Measurements from ENCODE around the gene ACAN. TPM values are rescaled to one million over a fixed set of nuclear protein-coding genes. Genes with fewer than 3 reads are reported as not detected.

The ACAN gene
- total and polyA plus RNA-seq, 4 donors: 12.9 to 312 (median 34.7) TPM

- no peaks in the 10 kb centered on the region for H3K9me3 ChIP-seq (ENCODE audit: control insufficient read depth, low read length)
- WGBS, 2 donors: 74 to 89% methylated on average over 7 of the region's 7 CpGs
- H3K4me3 ChIP-seq (ENCODE audit: low read length in 2 of 2): no peak overlapping the region
- ATAC-seq (ENCODE audit: low FRiP score): no peak
- peaks cover 0 to 2% of the 10 kb centered on the region in 2 donors for H3K36me3 ChIP-seq (ENCODE audit: control insufficient read depth in 1 of 2, insufficient read depth in 2 of 2, low read length in 1 of 2)
- no peak overlapping the region for H3K27ac ChIP-seq (ENCODE audit: low read depth in 1 of 2, low read length in 2 of 2)
- H3K4me1 ChIP-seq (ENCODE audit: control insufficient read depth in 1 of 2, insufficient read depth in 2 of 2, low read length in 2 of 2): no peaks in the 10 kb centered on the region
- intact Hi-C loops (cut with DNase I): no loop called here
- DNase-seq: no peak
- no peaks in the 10 kb centered on the region for H3K27me3 ChIP-seq (ENCODE audit: control insufficient read depth in 1 of 2, insufficient read depth in 2 of 2, low read length in 1 of 2)
Measured at GRCh38 chr15:88859550-88859949, 56.3 kb downstream of the ACAN start.

GRCh38 chr15:88860212-88860611 is 57.0 kb downstream of the ACAN start:
- no peaks in the 10 kb centered on the region for H3K9me3 ChIP-seq (ENCODE audit: control insufficient read depth, low read length)
- H3K36me3 ChIP-seq (ENCODE audit: control insufficient read depth in 1 of 2, insufficient read depth in 2 of 2, low read length in 1 of 2): peaks cover 0 to 2% of the 10 kb centered on the region in 2 donors
- H3K27ac ChIP-seq (ENCODE audit: low read depth in 1 of 2, low read length in 2 of 2): no peak overlapping the region
- H3K4me1 ChIP-seq (ENCODE audit: control insufficient read depth in 1 of 2, insufficient read depth in 2 of 2, low read length in 2 of 2): no peaks in the 10 kb centered on the region
- whole genome bisulfite sequencing, 2 donors: 89 to 93% methylated on average over 7 of the region's 7 CpGs
- no peak overlapping the region for H3K4me3 ChIP-seq (ENCODE audit: low read length in 2 of 2)
- intact Hi-C loops (cut with DNase I): no loop called here
- no peaks in the 10 kb centered on the region for H3K27me3 ChIP-seq (ENCODE audit: control insufficient read depth in 1 of 2, insufficient read depth in 2 of 2, low read length in 1 of 2)
- DNase-seq: no peak
- ATAC-seq (ENCODE audit: low FRiP score): no peak

- no peaks in the 10 kb centered on the region for H3K9me3 ChIP-seq (ENCODE audit: control insufficient read depth, low read length)
- intact Hi-C loops (cut with DNase I): no loop called here
- no peak overlapping the region for H3K27ac ChIP-seq (ENCODE audit: low read depth in 1 of 2, low read length in 2 of 2)
- DNase-seq (no peak), ATAC-seq (ENCODE audit: low FRiP score) (no peak)
- no peaks in the 10 kb centered on the region for H3K27me3 ChIP-seq (ENCODE audit: control insufficient read depth in 1 of 2, insufficient read depth in 2 of 2, low read length in 1 of 2)
- 43 to 53% methylated on average over 1 of the region's 1 CpG for WGBS, 2 donors
- H3K4me3 ChIP-seq (ENCODE audit: low read length in 2 of 2): no peak overlapping the region
- peaks cover 0 to 2% of the 10 kb centered on the region in 2 donors for H3K36me3 ChIP-seq (ENCODE audit: control insufficient read depth in 1 of 2, insufficient read depth in 2 of 2, low read length in 1 of 2)
- no peaks in the 10 kb centered on the region for H3K4me1 ChIP-seq (ENCODE audit: control insufficient read depth in 1 of 2, insufficient read depth in 2 of 2, low read length in 2 of 2)
Measured at GRCh38 chr15:88863412-88863811, 60.2 kb downstream of the ACAN start.

GRCh38 chr15:88864861-88865497 is 61.7 kb downstream of the ACAN start:
- no peaks in the 10 kb centered on the region for H3K4me1 ChIP-seq (ENCODE audit: control insufficient read depth in 1 of 2, insufficient read depth in 2 of 2, low read length in 2 of 2)
- 77 to 80% methylated on average over 4 of the region's 4 CpGs for WGBS, 2 donors
- no peak for ATAC-seq (ENCODE audit: low FRiP score)
- intact Hi-C loops (cut with DNase I): no loop called here
- no peak for DNase-seq
- H3K4me3 ChIP-seq (ENCODE audit: low read length in 2 of 2): no peak overlapping the region
- no peak overlapping the region for H3K27ac ChIP-seq (ENCODE audit: low read depth in 1 of 2, low read length in 2 of 2)
- H3K27me3 ChIP-seq (ENCODE audit: control insufficient read depth in 1 of 2, insufficient read depth in 2 of 2, low read length in 1 of 2): no peaks in the 10 kb centered on the region
- H3K9me3 ChIP-seq (ENCODE audit: control insufficient read depth, low read length): no peaks in the 10 kb centered on the region
- peaks cover 0 to 2% of the 10 kb centered on the region in 2 donors for H3K36me3 ChIP-seq (ENCODE audit: control insufficient read depth in 1 of 2, insufficient read depth in 2 of 2, low read length in 1 of 2)

GRCh38 chr15:88865498-88866099 is 62.4 kb downstream of the ACAN start:
- intact Hi-C loops (cut with DNase I): no loop called here
- H3K9me3 ChIP-seq (ENCODE audit: control insufficient read depth, low read length): no peaks in the 10 kb centered on the region
- no peaks in the 10 kb centered on the region for H3K36me3 ChIP-seq (ENCODE audit: control insufficient read depth in 1 of 2, insufficient read depth in 2 of 2, low read length in 1 of 2)
- H3K27me3 ChIP-seq (ENCODE audit: control insufficient read depth in 1 of 2, insufficient read depth in 2 of 2, low read length in 1 of 2): no peaks in the 10 kb centered on the region
- no peaks in the 10 kb centered on the region for H3K4me1 ChIP-seq (ENCODE audit: control insufficient read depth in 1 of 2, insufficient read depth in 2 of 2, low read length in 2 of 2)
- no peak overlapping the region for H3K27ac ChIP-seq (ENCODE audit: low read depth in 1 of 2, low read length in 2 of 2)
- 83 to 89% methylated on average over 6 of the region's 6 CpGs for WGBS, 2 donors
- no peak overlapping the region for H3K4me3 ChIP-seq (ENCODE audit: low read length in 2 of 2)
- ATAC-seq (ENCODE audit: low FRiP score) (no peak), DNase-seq (no peak)

- H3K36me3 ChIP-seq (ENCODE audit: control insufficient read depth in 1 of 2, insufficient read depth in 2 of 2, low read length in 1 of 2): no peaks in the 10 kb centered on the region
- H3K9me3 ChIP-seq (ENCODE audit: control insufficient read depth, low read length): no peaks in the 10 kb centered on the region
- H3K4me1 ChIP-seq (ENCODE audit: control insufficient read depth in 1 of 2, insufficient read depth in 2 of 2, low read length in 2 of 2): no peaks in the 10 kb centered on the region
- WGBS, 2 donors: 96 to 97% methylated on average over 10 of the region's 10 CpGs
- H3K4me3 ChIP-seq (ENCODE audit: low read length in 2 of 2): no peak overlapping the region
- DNase-seq: no peak
- intact Hi-C loops (cut with DNase I): no loop called here
- no peaks in the 10 kb centered on the region for H3K27me3 ChIP-seq (ENCODE audit: control insufficient read depth in 1 of 2, insufficient read depth in 2 of 2, low read length in 1 of 2)
- no peak overlapping the region for H3K27ac ChIP-seq (ENCODE audit: low read depth in 1 of 2, low read length in 2 of 2)
- ATAC-seq (ENCODE audit: low FRiP score): no peak
Measured at GRCh38 chr15:88866295-88866881, 63.2 kb downstream of the ACAN start.

GRCh38 chr15:88871313-88871712 is 68.1 kb downstream of the ACAN start:
- DNase-seq (no peak), ATAC-seq (ENCODE audit: low FRiP score) (no peak)
- Histone ChIP-seq H3K27ac (ENCODE audit: low read depth in 1 of 2, low read length in 2 of 2) (no peak overlapping the region), H3K9me3 (ENCODE audit: control insufficient read depth, low read length) (no peaks in the 10 kb centered on the region), H3K36me3 (ENCODE audit: control insufficient read depth in 1 of 2, insufficient read depth in 2 of 2, low read length in 1 of 2) (no peaks in the 10 kb centered on the region), H3K4me1 (ENCODE audit: control insufficient read depth in 1 of 2, insufficient read depth in 2 of 2, low read length in 2 of 2) (peaks cover 0 to 3% of the 10 kb centered on the region in 2 donors), H3K27me3 (ENCODE audit: control insufficient read depth in 1 of 2, insufficient read depth in 2 of 2, low read length in 1 of 2) (no peaks in the 10 kb centered on the region), H3K4me3 (ENCODE audit: low read length in 2 of 2) (no peak overlapping the region)
- intact Hi-C loops (cut with DNase I): no loop called here
- 91 to 94% methylated on average over 14 of the region's 14 CpGs for WGBS, 2 donors

- H3K27ac ChIP-seq (ENCODE audit: low read depth in 1 of 2, low read length in 2 of 2): no peak overlapping the region
- ATAC-seq (ENCODE audit: low FRiP score) (no peak), DNase-seq (no peak)
- no peaks in the 10 kb centered on the region for H3K9me3 ChIP-seq (ENCODE audit: control insufficient read depth, low read length)
- intact Hi-C loops (cut with DNase I): no loop called here
- H3K36me3 ChIP-seq (ENCODE audit: control insufficient read depth in 1 of 2, insufficient read depth in 2 of 2, low read length in 1 of 2): no peaks in the 10 kb centered on the region
- WGBS, 2 donors: 35 to 36% methylated on average over 6 of the region's 6 CpGs
- peaks cover 0 to 3% of the 10 kb centered on the region in 2 donors for H3K4me1 ChIP-seq (ENCODE audit: control insufficient read depth in 1 of 2, insufficient read depth in 2 of 2, low read length in 2 of 2)
- no peaks in the 10 kb centered on the region for H3K27me3 ChIP-seq (ENCODE audit: control insufficient read depth in 1 of 2, insufficient read depth in 2 of 2, low read length in 1 of 2)
- no peak overlapping the region for H3K4me3 ChIP-seq (ENCODE audit: low read length in 2 of 2)
Measured at GRCh38 chr15:88872106-88872505, 68.9 kb downstream of the ACAN start.

- DNase-seq: no peak
- Histone ChIP-seq H3K4me3 (ENCODE audit: low read length in 2 of 2) (no peak overlapping the region), H3K4me1 (ENCODE audit: control insufficient read depth in 1 of 2, insufficient read depth in 2 of 2, low read length in 2 of 2) (peaks cover 0 to 3% of the 10 kb centered on the region in 2 donors), H3K27me3 (ENCODE audit: control insufficient read depth in 1 of 2, insufficient read depth in 2 of 2, low read length in 1 of 2) (no peaks in the 10 kb centered on the region), H3K9me3 (ENCODE audit: control insufficient read depth, low read length) (no peaks in the 10 kb centered on the region), H3K36me3 (ENCODE audit: control insufficient read depth in 1 of 2, insufficient read depth in 2 of 2, low read length in 1 of 2) (no peaks in the 10 kb centered on the region), H3K27ac (ENCODE audit: low read depth in 1 of 2, low read length in 2 of 2) (no peak overlapping the region)
- 91 to 92% methylated on average over 9 of the region's 9 CpGs for WGBS, 2 donors
- ATAC-seq (ENCODE audit: low FRiP score): no peak
- intact Hi-C loops (cut with DNase I): no loop called here
Measured at GRCh38 chr15:88872706-88873105, 69.5 kb downstream of the ACAN start.
